Natural killer cell (primary cell): Measurements from ENCODE around the gene CAMSAP2. TPM values are rescaled to one million over a fixed set of nuclear protein-coding genes. Genes with fewer than 3 reads are reported as not detected.

ENCODE experiments used
- ATAC-seq, 3 donors: fragments of 150-1000 bp in 2 of 3; fragments of 200-7000 bp in 1 of 3; cut with Tn5 transposase; 1 replicate in 1 of 3; 2 replicates in 2 of 3; pipeline ENCODE4 v1.10.0; 2021; ENCODE audit warnings: mild to moderate bottlenecking in 2 of 3, moderate library complexity in 2 of 3
- DNase-seq, 2 donors: peaks; one replicate each; pipeline versions ENCODE4 v3.0.0 to v3.0.0-alpha.2; 2013 to 2021; ENCODE audit warnings: mixed read lengths in 1 of 2
- H3K27ac ChIP-seq: one replicate; pipeline ENCODE4 v1.5.1; 2013; ENCODE audit warnings: mild to moderate bottlenecking, low read length
- H3K27me3 ChIP-seq: one replicate; pipeline ENCODE4 v1.6.1; 2013; ENCODE audit warnings: low read length; ENCODE audit not compliant: control insufficient read depth, insufficient read depth
- H3K36me3 ChIP-seq: one replicate; pipeline ENCODE4 v1.6.1; 2013; ENCODE audit warnings: low read length; ENCODE audit not compliant: control insufficient read depth, insufficient read depth
- H3K4me1 ChIP-seq: one replicate; pipeline ENCODE4 v1.6.1; 2013; ENCODE audit warnings: low read length; ENCODE audit not compliant: control insufficient read depth, insufficient read depth
- H3K4me3 ChIP-seq: one replicate; pipeline ENCODE4 v1.5.1; 2013; ENCODE audit warnings: low read length
- H3K9me3 ChIP-seq: one replicate; pipeline ENCODE4 v1.6.1; 2013; ENCODE audit warnings: low read length; ENCODE audit not compliant: control insufficient read depth, insufficient read depth
- H3K27ac Mint-ChIP-seq, 2 donors: one replicate each; pipeline ENCODE4 v1.8.0; 2022; ENCODE audit warnings: mild to moderate bottlenecking in 2 of 2, mixed read lengths in 2 of 2, moderate library complexity in 1 of 2
- H3K27me3 Mint-ChIP-seq, 2 donors: one replicate each; pipeline ENCODE4 v1.8.0; 2022; ENCODE audit warnings: low read depth in 2 of 2, mixed read lengths in 2 of 2
- H3K36me3 Mint-ChIP-seq: one replicate; pipeline ENCODE4 v1.8.0; 2022; ENCODE audit warnings: mixed read lengths
- H3K4me1 Mint-ChIP-seq, 2 donors: one replicate each; pipeline ENCODE4 v1.8.0; 2022; ENCODE audit warnings: mixed read lengths in 2 of 2
- H3K4me3 Mint-ChIP-seq: one replicate; pipeline ENCODE4 v1.8.0; 2022; ENCODE audit warnings: mild to moderate bottlenecking, moderate library complexity, mixed read lengths
- H3K9me3 Mint-ChIP-seq, 2 donors: one replicate each; pipeline ENCODE4 v1.8.0; 2022; ENCODE audit warnings: mixed read lengths in 2 of 2
- CTCF ChIP-seq: fragments of 200-600 bp; IDR thresholded peaks from one replicate; pipeline ENCODE4 v1.8.0; 2022; ENCODE audit warnings: antibody characterized with exemption
- WGBS: methylation state at CpG from one replicate; pipeline ENCODE4 v1.1.7; 2013; ENCODE audit warnings: missing lambda C conversion rate; ENCODE audit not compliant: insufficient coverage; 5-methylcytosine and 5-hydroxymethylcytosine counted together
- intact Hi-C: fragments of 100-400 bp; cut with micrococcal nuclease; formaldehyde crosslinking; loops from one replicate; pipeline ENCODE4 v1.14.2; 2022
- total RNA-seq, 4 donors: library from RNA; stranded (reverse); fragments of 120-200 nt in 1 of 4; gene quantifications; one replicate each; pipeline versions ENCODE4 v1.2.3 to v1.2.4, GENCODE V29; 2013 to 2022

CAMSAP2 gene
- total RNA-seq, 3 donors from 2014 or later (not counting 1 experiment from before 2014, with no cell fraction given) = 0.25 to 0.89 (median 0.50) TPM

- Histone ChIP-seq H3K4me3 (no peak overlapping the region), H3K27ac (no peak overlapping the region), H3K36me3 (no peaks in the 10 kb centered on the region), H3K4me1 (no peaks in the 10 kb centered on the region), H3K27me3 (no peaks in the 10 kb centered on the region), H3K9me3 (no peaks in the 10 kb centered on the region)
- ATAC-seq (no peak), DNase-seq (no peak)
- Mint-ChIP-seq H3K9me3 (no peaks in the 10 kb centered on the region), H3K27ac (no peak overlapping the region), H3K4me3 (no peak overlapping the region), H3K4me1 (no peaks in the 10 kb centered on the region), H3K27me3 (peaks cover 11 to 24% of the 10 kb centered on the region in 2 donors), H3K36me3 (no peaks in the 10 kb centered on the region)
- TF ChIP-seq CTCF = no peak
- 97% methylated on average over 2 of the region's 2 CpGs for WGBS
- intact Hi-C loops = no loop called here
Observed at GRCh38 chr1:200714504-200715187, 24.0 kb upstream of the CAMSAP2 start.

- Mint-ChIP-seq H3K9me3 (no peaks in the 10 kb centered on the region), H3K4me3 (no peak overlapping the region), H3K27ac (no peak overlapping the region), H3K4me1 (no peaks in the 10 kb centered on the region), H3K36me3 (no peaks in the 10 kb centered on the region), H3K27me3 (peaks cover 16 to 24% of the 10 kb centered on the region in 2 donors)
- no peak for DNase-seq
- TF ChIP-seq CTCF = no peak
- no peaks in the 10 kb centered on the region for H3K36me3 ChIP-seq
- H3K27ac ChIP-seq = no peak overlapping the region
- no peaks in the 10 kb centered on the region for H3K27me3 ChIP-seq
- no peak overlapping the region for H3K4me3 ChIP-seq
- no peak for ATAC-seq
- intact Hi-C loops = no loop called here
- no peaks in the 10 kb centered on the region for H3K4me1 ChIP-seq
- no peaks in the 10 kb centered on the region for H3K9me3 ChIP-seq
- WGBS = no CpG with 5 or more reads among the region's 1 CpG
Observed at GRCh38 chr1:200720199-200720598, 18.5 kb upstream of the CAMSAP2 start.

GRCh38 chr1:200724064-200724463 lies 14.6 kb upstream of the CAMSAP2 start:
- intact Hi-C loops = no loop called here
- Mint-ChIP-seq H3K27ac (no peak overlapping the region), H3K36me3 (no peaks in the 10 kb centered on the region), H3K9me3 (no peaks in the 10 kb centered on the region), H3K27me3 (peaks cover 6 to 22% of the 10 kb centered on the region in 2 donors), H3K4me3 (no peak overlapping the region), H3K4me1 (no peaks in the 10 kb centered on the region)
- no peak overlapping the region for H3K4me3 ChIP-seq
- no peaks in the 10 kb centered on the region for H3K9me3 ChIP-seq
- no peak for DNase-seq
- H3K27ac ChIP-seq = no peak overlapping the region
- no peak for TF ChIP-seq CTCF
- no peaks in the 10 kb centered on the region for H3K36me3 ChIP-seq
- ATAC-seq = no peak
- H3K4me1 ChIP-seq = no peaks in the 10 kb centered on the region
- H3K27me3 ChIP-seq = no peaks in the 10 kb centered on the region

GRCh38 chr1:200727257-200727656 lies 11.4 kb upstream of the CAMSAP2 start:
- no peaks in the 10 kb centered on the region for H3K36me3 ChIP-seq
- Mint-ChIP-seq H3K36me3 (no peaks in the 10 kb centered on the region), H3K4me1 (no peaks in the 10 kb centered on the region), H3K27me3 (peaks cover 7 to 21% of the 10 kb centered on the region in 2 donors), H3K9me3 (no peaks in the 10 kb centered on the region), H3K27ac (no peak overlapping the region), H3K4me3 (no peak overlapping the region)
- no peak for TF ChIP-seq CTCF
- H3K4me1 ChIP-seq = no peaks in the 10 kb centered on the region
- no peak overlapping the region for H3K27ac ChIP-seq
- no peak overlapping the region for H3K4me3 ChIP-seq
- intact Hi-C loops = no loop called here
- ATAC-seq = no peak
- no peaks in the 10 kb centered on the region for H3K27me3 ChIP-seq
- no CpG with 5 or more reads among the region's 2 CpGs for WGBS
- no peak for DNase-seq
- H3K9me3 ChIP-seq = no peaks in the 10 kb centered on the region
